CD4-positive, alpha-beta T cell treated with Interleukin-6 for 4 hours (primary cell): Measurements from ENCODE around the gene UPK3BL2.
A peak's percentile ranks its signal among the peaks of the same experiment; 100 is the strongest.
"Not testable (repeated sequence)": the region's sequence is repeated elsewhere in the genome, so short reads cannot be mapped to it uniquely, and the experiment has no call there.

ENCODE experiments used
- DNase-seq: peaks from one replicate; pipeline ENCODE4 v3.0.0-alpha.2; 2020; ENCODE audit warnings: mixed read lengths

UPK3BL2 gene

GRCh38 chr7:102527822-102528793 lies 15.4 kb downstream of the UPK3BL2 start:
- not testable (repeated sequence) for DNase-seq

- DNase-seq, result not testable (repeated sequence)
These were observed 16.3 kb downstream of the UPK3BL2 start for GRCh38 chr7:102527182-102527581.

GRCh38 chr7:102524803-102525202 lies 18.7 kb downstream of the UPK3BL2 start:
- DNase-seq, result not testable (repeated sequence)

GRCh38 chr7:102520797-102521196 lies 22.7 kb downstream of the UPK3BL2 start:
- DNase-seq, result not testable (repeated sequence)

- peak; percentile 42 for DNase-seq
These were observed 25.8 kb downstream of the UPK3BL2 start, which contains the start of gene RASA4B for GRCh38 chr7:102517550-102518147. TSS of gene RASA4B (minus strand) at chr7:102517777. CDS start at chr7:102517710, 67 bp downstream.

GRCh38 chr7:102516951-102517350 lies 26.5 kb downstream of the UPK3BL2 start:
- DNase-seq, result not testable (repeated sequence)

- DNase-seq, result not testable (repeated sequence)
These were observed 27.6 kb downstream of the UPK3BL2 start for GRCh38 chr7:102515889-102516288.

- not testable (repeated sequence) for DNase-seq
These were observed 28.4 kb downstream of the UPK3BL2 start for GRCh38 chr7:102514881-102515721.

- peak; percentile 24 for DNase-seq
These were observed 30.8 kb downstream of the UPK3BL2 start for GRCh38 chr7:102512642-102513221.

- DNase-seq, result not testable (repeated sequence)
These were observed 31.5 kb downstream of the UPK3BL2 start for GRCh38 chr7:102511860-102512522.

- DNase-seq, result not testable (repeated sequence)
These were observed 32.9 kb downstream of the UPK3BL2 start for GRCh38 chr7:102510575-102510974.

- DNase-seq, result not testable (repeated sequence)
These were observed 35.9 kb downstream of the UPK3BL2 start for GRCh38 chr7:102507410-102508088.

GRCh38 chr7:102505298-102506185 lies 38.0 kb downstream of the UPK3BL2 start:
- DNase-seq, result not testable (repeated sequence)

GRCh38 chr7:102503141-102503540 lies 40.4 kb downstream of the UPK3BL2 start:
- not testable (repeated sequence) for DNase-seq

GRCh38 chr7:102498321-102498720 lies 45.2 kb downstream of the UPK3BL2 start:
- not testable (repeated sequence) for DNase-seq

- DNase-seq, result not testable (repeated sequence)
These were observed 46.2 kb downstream of the UPK3BL2 start for GRCh38 chr7:102497308-102497707.

GRCh38 chr7:102496861-102497260 lies 46.6 kb downstream of the UPK3BL2 start:
- DNase-seq, result peak; percentile 0

GRCh38 chr7:102494473-102495149 lies 48.9 kb downstream of the UPK3BL2 start:
- DNase-seq, result not testable (repeated sequence)

- not testable (repeated sequence) for DNase-seq
These were observed 49.5 kb downstream of the UPK3BL2 start for GRCh38 chr7:102494026-102494425.
